ENCODE measurements around the gene MED1.

MED1 gene

DNA sequence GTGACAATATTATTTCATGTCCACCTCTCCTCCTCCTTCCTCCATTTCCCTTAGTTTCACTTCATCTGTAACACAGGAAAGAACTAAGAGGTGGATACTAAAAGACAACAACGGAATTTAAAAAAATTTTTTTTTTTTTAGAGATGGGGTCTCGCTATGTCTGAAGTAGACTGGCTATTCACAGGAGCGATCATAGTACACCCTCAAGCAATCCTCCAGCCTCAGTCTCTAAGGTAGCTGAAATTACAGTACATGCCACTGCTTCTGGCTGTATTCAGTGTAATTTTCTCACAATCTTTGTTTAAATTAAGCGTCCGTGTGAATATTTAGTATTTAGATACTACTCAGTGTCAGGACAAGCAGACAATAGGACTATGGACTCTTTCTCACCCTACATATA, 85.2 kb downstream of the MED1 start:
- no peak overlapping the region for H3K4me2 ChIP-seq (ENCODE audit: insufficient read depth, low read length)

DNA sequence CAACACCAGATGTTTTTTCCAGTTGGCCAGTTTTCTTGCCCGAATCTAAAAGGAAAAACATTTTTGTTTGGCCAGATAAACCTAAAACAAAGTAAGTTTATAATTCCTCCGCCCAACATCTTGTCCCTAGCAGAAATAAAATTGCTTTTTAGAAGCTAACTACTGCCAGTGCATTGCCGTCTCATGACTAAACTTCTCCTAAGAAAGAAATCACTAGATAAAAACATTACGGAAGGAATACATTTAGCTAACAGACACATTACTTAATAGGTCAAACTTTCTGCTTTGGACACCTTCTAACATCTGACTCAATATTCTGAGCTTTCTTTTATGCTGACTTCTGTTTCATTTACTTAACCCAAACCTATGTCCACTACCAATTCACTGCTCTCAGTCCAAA, 85.8 kb downstream of the MED1 start:
- H3K4me2 ChIP-seq (ENCODE audit: insufficient read depth, low read length), result no peak overlapping the region
- no peaks in the 10 kb centered on the region for H3K4me1 ChIP-seq (ENCODE audit: insufficient read depth, low read length)
- 0 out of 2 replicates have a peak, but pooled peaks cover 5% of the 10 kb centered on the region for H3K79me2 ChIP-seq (ENCODE audit: insufficient read depth, low read length)
- H3K36me3 ChIP-seq (ENCODE audit: insufficient read depth, low read length), result no peaks in the 10 kb centered on the region
- ATAC-seq (ENCODE audit: insufficient read depth, low read depth) (no peak), DNase-seq (no peak)
- H4K20me1 ChIP-seq (ENCODE audit: insufficient read depth, low read length), result peaks cover 11% of the 10 kb centered on the region
- H3K27ac ChIP-seq (ENCODE audit: low read length), result no peak overlapping the region
- H3K27me3 ChIP-seq (ENCODE audit: insufficient read depth, low read length, poor library complexity), result no peaks in the 10 kb centered on the region
- H3K9me3 ChIP-seq (ENCODE audit: insufficient read depth, low read length, severe bottlenecking), result no peaks in the 10 kb centered on the region
- TF ChIP-seq EZH2 (IDR thresholded peaks at IDR 0.05; ENCODE audit: borderline replicate concordance, low read depth, low read length, severe bottlenecking), result no peak
- TF ChIP-seq, protein P1, sequence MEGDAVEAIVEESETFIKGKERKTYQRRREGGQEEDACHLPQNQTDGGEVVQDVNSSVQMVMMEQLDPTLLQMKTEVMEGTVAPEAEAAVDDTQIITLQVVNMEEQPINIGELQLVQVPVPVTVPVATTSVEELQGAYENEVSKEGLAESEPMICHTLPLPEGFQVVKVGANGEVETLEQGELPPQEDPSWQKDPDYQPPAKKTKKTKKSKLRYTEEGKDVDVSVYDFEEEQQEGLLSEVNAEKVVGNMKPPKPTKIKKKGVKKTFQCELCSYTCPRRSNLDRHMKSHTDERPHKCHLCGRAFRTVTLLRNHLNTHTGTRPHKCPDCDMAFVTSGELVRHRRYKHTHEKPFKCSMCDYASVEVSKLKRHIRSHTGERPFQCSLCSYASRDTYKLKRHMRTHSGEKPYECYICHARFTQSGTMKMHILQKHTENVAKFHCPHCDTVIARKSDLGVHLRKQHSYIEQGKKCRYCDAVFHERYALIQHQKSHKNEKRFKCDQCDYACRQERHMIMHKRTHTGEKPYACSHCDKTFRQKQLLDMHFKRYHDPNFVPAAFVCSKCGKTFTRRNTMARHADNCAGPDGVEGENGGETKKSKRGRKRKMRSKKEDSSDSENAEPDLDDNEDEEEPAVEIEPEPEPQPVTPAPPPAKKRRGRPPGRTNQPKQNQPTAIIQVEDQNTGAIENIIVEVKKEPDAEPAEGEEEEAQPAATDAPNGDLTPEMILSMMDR (IDR thresholded peaks at IDR 0.05; ENCODE audit: borderline replicate concordance, extremely low read depth, low read length, poor library complexity, severe bottlenecking), result no peak
- no peak overlapping the region for H3K4me3 ChIP-seq (ENCODE audit: low read depth in 1 of 2, low read length in 2 of 2)
- no peak overlapping the region for H2AFZ ChIP-seq (ENCODE audit: low read depth, low read length)
- no peak overlapping the region for H3K9ac ChIP-seq (ENCODE audit: low read depth, low read length)

More for the DNA sequence above, 85.2 kb downstream of the MED1 start:
- no peak overlapping the region for H3K27ac ChIP-seq (ENCODE audit: low read length)
- no peak overlapping the region for H3K9ac ChIP-seq (ENCODE audit: low read depth, low read length)
- H3K27me3 ChIP-seq (ENCODE audit: insufficient read depth, low read length, poor library complexity), result no peaks in the 10 kb centered on the region
- H3K36me3 ChIP-seq (ENCODE audit: insufficient read depth, low read length), result no peaks in the 10 kb centered on the region
- H3K4me3 ChIP-seq (ENCODE audit: low read depth in 1 of 2, low read length in 2 of 2), result no peak overlapping the region
- no peaks in the 10 kb centered on the region for H3K4me1 ChIP-seq (ENCODE audit: insufficient read depth, low read length)
- no peak for DNase-seq
- ATAC-seq (ENCODE audit: insufficient read depth, low read depth), result no peak
- TF ChIP-seq, protein P1 (IDR thresholded peaks at IDR 0.05; ENCODE audit: borderline replicate concordance, extremely low read depth, low read length, poor library complexity, severe bottlenecking), result no peak
- no peak for TF ChIP-seq EZH2 (IDR thresholded peaks at IDR 0.05; ENCODE audit: borderline replicate concordance, low read depth, low read length, severe bottlenecking)
- H3K79me2 ChIP-seq (ENCODE audit: insufficient read depth, low read length), result 0 out of 2 replicates have a peak, but pooled peaks cover 2% of the 10 kb centered on the region
- H2AFZ ChIP-seq (ENCODE audit: low read depth, low read length), result no peak overlapping the region
- peaks cover 9% of the 10 kb centered on the region for H4K20me1 ChIP-seq (ENCODE audit: insufficient read depth, low read length)
- no peaks in the 10 kb centered on the region for H3K9me3 ChIP-seq (ENCODE audit: insufficient read depth, low read length, severe bottlenecking)

DNA sequence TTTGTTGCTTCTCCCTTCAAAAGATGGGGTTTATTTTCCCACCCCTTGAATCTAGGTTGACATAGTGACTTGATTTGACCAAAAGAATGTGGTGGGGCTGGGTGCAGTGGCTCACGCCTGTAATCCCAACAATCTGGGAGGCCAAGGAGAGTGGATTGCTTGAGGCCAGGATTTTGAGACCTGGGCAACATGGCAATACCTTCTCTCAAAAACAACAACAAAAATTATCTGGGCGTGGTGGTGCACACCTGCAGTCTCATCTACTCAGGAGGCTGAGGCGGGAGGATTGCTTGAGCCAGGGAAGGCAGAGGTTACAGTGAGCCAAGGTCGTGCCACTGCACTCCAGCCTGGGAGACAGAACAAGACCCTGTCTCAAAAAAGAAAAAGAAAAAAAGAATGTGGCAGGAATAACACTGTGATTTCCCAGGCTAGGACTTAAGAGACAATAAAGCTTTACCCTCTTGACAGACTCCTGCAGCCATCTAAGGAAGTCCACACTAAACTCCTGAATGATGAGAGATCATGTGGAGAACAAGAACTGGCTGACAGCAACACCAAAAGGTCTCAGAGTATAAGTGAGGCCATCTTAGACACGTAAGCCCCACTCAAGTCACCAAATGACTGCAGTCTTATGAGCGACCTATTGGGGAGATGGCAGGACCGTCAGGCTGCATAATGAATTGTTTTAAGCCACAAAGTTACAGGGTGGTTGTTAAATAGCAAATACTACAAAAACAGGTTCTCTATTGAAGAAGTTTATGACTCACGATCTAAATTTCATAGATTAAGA, 86.6 kb downstream of the MED1 start:
- H3K9ac ChIP-seq (ENCODE audit: low read depth, low read length), result no peak overlapping the region
- no peaks in the 10 kb centered on the region for H3K9me3 ChIP-seq (ENCODE audit: insufficient read depth, low read length, severe bottlenecking)
- DNase-seq (no peak), ATAC-seq (ENCODE audit: insufficient read depth, low read depth) (no peak)
- H3K4me1 ChIP-seq (ENCODE audit: insufficient read depth, low read length), result no peaks in the 10 kb centered on the region
- TF ChIP-seq, protein P1 (IDR thresholded peaks at IDR 0.05; ENCODE audit: borderline replicate concordance, extremely low read depth, low read length, poor library complexity, severe bottlenecking), result no peak
- no peak for TF ChIP-seq EZH2 (IDR thresholded peaks at IDR 0.05; ENCODE audit: borderline replicate concordance, low read depth, low read length, severe bottlenecking)
- no peak overlapping the region for H2AFZ ChIP-seq (ENCODE audit: low read depth, low read length)
- no peaks in the 10 kb centered on the region for H3K27me3 ChIP-seq (ENCODE audit: insufficient read depth, low read length, poor library complexity)
- no peaks in the 10 kb centered on the region for H3K36me3 ChIP-seq (ENCODE audit: insufficient read depth, low read length)
- no peak overlapping the region for H3K4me3 ChIP-seq (ENCODE audit: low read depth in 1 of 2, low read length in 2 of 2)
- no peak overlapping the region for H3K27ac ChIP-seq (ENCODE audit: low read length)
- H4K20me1 ChIP-seq (ENCODE audit: insufficient read depth, low read length), result peaks cover 6% of the 10 kb centered on the region
- no peak overlapping the region for H3K4me2 ChIP-seq (ENCODE audit: insufficient read depth, low read length)
- H3K79me2 ChIP-seq (ENCODE audit: insufficient read depth, low read length), result 0 out of 2 replicates have a peak, but pooled peaks cover 5% of the 10 kb centered on the region
